Right atrium auricular region (tissue), 2 donors: ENCODE results near the gene LY6G6C. TPM values are rescaled to one million over a fixed set of nuclear protein-coding genes. Genes with fewer than 3 reads are reported as not detected.
A peak's percentile ranks its signal among the peaks of the same experiment; 100 is the strongest.

Experiments
- DNase-seq: peaks from one replicate; pipeline ENCODE4 v3.0.0-alpha.2; 2019; ENCODE audit warnings: low spot score
- H3K27ac ChIP-seq, 2 donors: fragments of 200-600 bp; sonication (generic); 1 replicate in 1 of 2; 2 replicates in 1 of 2; pipeline ENCODE4 v1.5.1; 2016 to 2019
- H3K27me3 ChIP-seq, 2 donors: fragments of 200-600 bp; sonication (generic); one replicate each; pipeline versions ENCODE4 v1.5.1 to v1.6.0; 2017 to 2019
- H3K36me3 ChIP-seq: fragments of 200-600 bp; sonication (generic); one replicate; pipeline ENCODE4 v1.5.1; 2016
- H3K4me1 ChIP-seq, 2 donors: fragments of 200-600 bp; sonication (generic); one replicate each; pipeline versions ENCODE4 v1.5.1 to v1.6.0; 2017 to 2019
- H3K4me3 ChIP-seq, 2 donors: fragments of 200-600 bp; sonication (generic); 1 replicate in 1 of 2; 2 replicates in 1 of 2; pipeline ENCODE4 v1.5.1; 2017 to 2019; ENCODE audit warnings: mild to moderate bottlenecking in 1 of 2, moderate library complexity in 1 of 2
- H3K9me3 ChIP-seq, 2 donors: fragments of 200-600 bp; sonication (generic); one replicate each; pipeline ENCODE4 v1.5.1; 2019
- CTCF ChIP-seq, 2 donors: fragments of 200-600 bp; sonication (generic); IDR thresholded peaks; one replicate each; pipeline ENCODE4 v1.5.1; 2019; ENCODE audit warnings: antibody characterized with exemption in 2 of 2
- total RNA-seq, 2 donors: library from RNA; depleted of rRNA; stranded (reverse); fragments of >200 nt; gene quantifications; one replicate each; pipeline ENCODE4 v1.1.0, GENCODE V29; 2016

Gene LY6G6C
- total RNA-seq, 2 donors from 2014 or later, result 1.3 TPM; not detected in 1

DNA sequence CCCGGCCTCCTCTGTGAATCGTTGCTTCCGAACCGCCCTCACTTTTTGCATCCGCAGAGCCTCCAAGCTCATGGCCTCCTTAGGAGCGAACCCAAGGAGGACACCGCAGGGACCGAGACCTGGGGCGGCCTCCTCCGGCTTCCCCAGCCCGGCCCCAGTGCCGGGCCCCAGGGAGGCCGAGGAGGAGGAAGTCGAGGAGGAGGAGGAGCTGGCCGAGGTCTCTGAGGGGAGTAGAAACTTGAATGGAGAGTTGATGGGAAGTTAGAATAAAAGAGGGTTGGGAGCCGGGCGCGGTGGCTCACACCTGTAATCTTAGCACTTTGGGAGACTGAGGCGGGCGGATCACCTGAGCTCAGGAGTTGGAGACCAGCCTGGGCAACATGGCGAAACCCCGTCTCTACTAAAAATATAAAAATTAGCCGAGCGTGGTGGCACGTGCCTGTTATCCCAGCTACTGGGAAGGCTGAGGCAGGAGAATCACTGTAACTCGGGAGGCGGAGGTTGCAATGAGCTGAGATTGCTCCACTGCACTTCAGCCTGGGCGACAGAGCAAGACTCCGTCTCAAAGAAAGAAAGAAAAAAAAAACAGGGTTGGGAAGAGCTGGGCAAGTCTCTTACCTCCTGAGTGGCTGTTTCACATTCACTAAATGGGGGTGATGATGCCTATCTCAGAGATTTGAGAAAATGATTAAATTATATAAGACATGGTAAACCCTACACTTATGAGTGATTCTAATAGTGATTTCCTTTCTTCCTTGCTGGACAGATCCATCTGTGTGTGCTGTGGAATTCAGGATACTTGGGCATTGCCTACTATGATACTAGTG, 19.1 kb upstream of the LY6G6C start:
- H3K36me3 ChIP-seq, result no peaks in the 10 kb centered on the region
- no peaks in the 10 kb centered on the region for H3K9me3 ChIP-seq
- no peak for DNase-seq
- TF ChIP-seq CTCF (IDR thresholded peaks at IDR 0.05), result no peak
- peak overlapping the region; percentile 62 to 66 for H3K4me3 ChIP-seq
- H3K27me3 ChIP-seq, result no peaks in the 10 kb centered on the region
- H3K4me1 ChIP-seq, result peaks cover 0 to 38% of the 10 kb centered on the region in 2 donors
- peak overlapping the region; percentile 41 to 43 for H3K27ac ChIP-seq

- TF ChIP-seq CTCF (IDR thresholded peaks at IDR 0.05), result no peak
- Histone ChIP-seq H3K4me3 (peak within 1 kb of the TSS; percentile 62 to 66), H3K9me3 (no peaks in the 10 kb centered on the region), H3K27me3 (no peaks in the 10 kb centered on the region), H3K36me3 (no peaks in the 10 kb centered on the region), H3K27ac (peak within 1 kb of the TSS; percentile 41 to 43), H3K4me1 (peaks cover 0 to 43% of the 10 kb centered on the region in 2 donors)
- peak; percentile 99 for DNase-seq
These were observed 18.3 kb upstream of the LY6G6C start, which contains the start of gene MSH5 for GRCh38 chr6:31739639-31740396. Gene MSH5 (plus strand): TSS chr6:31740005. CDS start chr6:31740467, 462 bp downstream.

DNA sequence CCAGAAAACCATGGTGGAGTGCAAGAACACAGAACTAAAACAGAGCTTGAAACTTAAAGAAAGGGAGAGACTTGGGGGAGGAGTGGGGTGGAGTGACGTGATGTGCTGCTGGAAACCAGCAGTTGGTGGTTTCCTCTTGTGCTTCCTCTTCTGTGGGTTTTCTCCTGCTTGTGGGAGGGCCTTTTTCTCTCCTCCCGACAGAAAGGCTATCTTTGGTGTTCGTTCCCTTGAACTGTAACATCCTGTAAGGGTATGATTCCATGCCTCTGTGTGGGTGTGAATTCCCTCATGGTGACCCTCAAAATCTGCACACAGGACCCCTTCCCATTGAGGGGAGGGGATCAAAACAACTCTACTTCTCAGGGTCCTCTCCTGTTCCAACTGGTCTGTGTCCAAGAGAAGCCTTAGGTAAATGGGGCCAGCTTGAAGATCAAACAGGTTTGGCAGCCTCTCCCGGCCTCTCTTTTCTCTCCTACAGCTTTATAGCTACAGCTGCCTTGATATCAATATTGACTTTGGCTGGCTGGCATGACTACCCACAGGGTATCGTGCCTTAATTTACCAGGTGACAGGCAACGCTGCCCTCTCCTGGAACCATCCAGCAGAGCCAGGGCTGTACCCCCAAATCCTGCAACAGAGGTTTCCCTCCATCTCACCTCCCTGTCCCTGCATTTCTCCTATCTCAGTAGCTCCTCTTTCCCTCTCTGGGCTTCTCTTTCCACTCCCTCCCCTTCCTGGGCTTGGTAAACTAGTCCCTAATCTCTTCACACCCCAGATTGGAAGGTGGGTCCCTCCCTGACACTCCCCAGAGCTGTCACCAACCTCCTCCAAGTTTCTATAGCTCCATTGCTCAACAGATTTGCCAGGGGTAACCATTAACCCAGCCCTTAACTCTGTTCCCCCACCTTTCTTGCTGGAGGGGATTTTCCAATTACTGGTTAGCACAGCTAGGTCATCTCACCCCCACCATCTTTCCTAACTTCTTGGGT, 16.7 kb upstream of the LY6G6C start:
- Histone ChIP-seq H3K36me3 (peaks cover 11% of the 10 kb centered on the region), H3K4me1 (peaks cover 0 to 57% of the 10 kb centered on the region in 2 donors), H3K27ac (peak overlapping the region; percentile 93 to 96), H3K27me3 (no peaks in the 10 kb centered on the region), H3K9me3 (no peaks in the 10 kb centered on the region), H3K4me3 (no peak overlapping the region)
- peak in 1 of 2 donors; percentile 19 for TF ChIP-seq CTCF (IDR thresholded peaks at IDR 0.05)
- DNase-seq, result peak; percentile 68

GRCh38 chr6:31737315-31737990, 15.9 kb upstream of the LY6G6C start:
- no peaks in the 10 kb centered on the region for H3K27me3 ChIP-seq
- H3K4me1 ChIP-seq, result peaks cover 0 to 57% of the 10 kb centered on the region in 2 donors
- H3K36me3 ChIP-seq, result peaks cover 19% of the 10 kb centered on the region
- H3K27ac ChIP-seq, result peak overlapping the region; percentile 93 to 96
- H3K9me3 ChIP-seq, result no peaks in the 10 kb centered on the region
- H3K4me3 ChIP-seq, result no peak overlapping the region
- no peak for DNase-seq
- TF ChIP-seq CTCF (IDR thresholded peaks at IDR 0.05), result no peak
